Endothelial cell of umbilical vein (primary cell): ENCODE measurements around the gene SYN1. TPM values are rescaled to one million over a fixed set of nuclear protein-coding genes. Genes with fewer than 3 reads are reported as not detected.

ENCODE experiments used
- BruUV-seq: library from RNA; stranded (reverse); fragments of 400-500 nt; replicated peaks from 2 replicates; lab custom pipeline; 2021; lab: Mats Ljungman, UMichigan
- CTCF ChIA-PET: fragments of 300-600, 350-600 bp; sonication (Branson Sonifier 250); formaldehyde crosslinking; loops from one replicate; lab custom pipeline; 2021; ENCODE audit warnings: antibody characterized with exemption, inconsistent platforms; lab: Charles Lee
- POLR2A ChIA-PET: fragments of 300-600, 350-600 bp; sonication (Branson Sonifier 250); formaldehyde crosslinking; loops from one replicate; lab custom pipeline; 2021; ENCODE audit warnings: antibody characterized with exemption, inconsistent platforms; lab: Charles Lee
- DNase-seq: peaks from one replicate; pipeline ENCODE4 v3.0.0-alpha.2; 2011; ENCODE audit warnings: low read depth, low spot score
- FAIRE-seq: peaks from 2 replicates; lab custom pipeline; 2011; peaks lifted over from hg19 to GRCh38; lab: Jason Lieb, UNC
- H2AFZ ChIP-seq: 2 replicates; pipeline ENCODE4 v1.6.0; 2012; ENCODE audit warnings: low read depth, low read length, control low read depth, inconsistent platforms
- H3K27ac ChIP-seq: 2 replicates; pipeline ENCODE4 v1.5.1; 2011; ENCODE audit warnings: low read depth, mild to moderate bottlenecking, control low read depth, low read length, moderate library complexity; ENCODE audit not compliant: insufficient read depth
- H3K27me3 ChIP-seq, 2 experiments: 2 replicates each; pipeline versions ENCODE4 v1.6.0 to v1.6.1; 2011; ENCODE audit warnings: low read length in 2 of 2, mixed read lengths in 1 of 2; ENCODE audit not compliant: control insufficient read depth in 2 of 2, insufficient read depth in 2 of 2
- H3K36me3 ChIP-seq, 2 experiments: 2 replicates in 1 of 2; 3 replicates in 1 of 2; pipeline ENCODE4 v1.5.1; 2011; ENCODE audit warnings: low read length in 2 of 2, mild to moderate bottlenecking in 1 of 2, moderate library complexity in 1 of 2; ENCODE audit not compliant: control insufficient read depth in 2 of 2, insufficient read depth in 2 of 2; ENCODE audit errors: extremely low read depth in 1 of 2
- H3K4me1 ChIP-seq: 3 replicates; pipeline ENCODE4 v1.5.1; 2011; ENCODE audit warnings: mild to moderate bottlenecking, low read length; ENCODE audit not compliant: control insufficient read depth, insufficient read depth; ENCODE audit errors: extremely low read depth
- H3K4me2 ChIP-seq: 2 replicates; pipeline ENCODE4 v1.6.1; 2011; ENCODE audit warnings: low read length, control low read depth, mixed read lengths; ENCODE audit not compliant: insufficient read depth
- H3K4me3 ChIP-seq, 3 experiments: fragments of 200-600 bp in 1 of 3; sonication (generic), shearing (Covaris generic) in 1 of 3; replicated peaks in 1 of 3; 2 replicates each; pipeline ENCODE4 v1.5.1; 2011 to 2016; ENCODE audit warnings: control low read depth in 3 of 3, low read length in 3 of 3, mild to moderate bottlenecking in 2 of 3, inconsistent platforms in 1 of 3, low read depth in 1 of 3, moderate library complexity in 1 of 3; ENCODE audit not compliant: insufficient read depth in 1 of 3
- H3K79me2 ChIP-seq: 2 replicates; pipeline ENCODE4 v1.6.0; 2012; ENCODE audit warnings: low read length, inconsistent platforms; ENCODE audit not compliant: control insufficient read depth, insufficient read depth
- H3K9ac ChIP-seq: replicated peaks from 2 replicates; pipeline ENCODE3; 2011; ENCODE audit warnings: low read length, control low read depth; ENCODE audit not compliant: insufficient read depth; ENCODE audit errors: extremely low read depth
- H3K9me1 ChIP-seq: replicated peaks from 3 replicates; pipeline ENCODE4 v1.6.0; 2011; ENCODE audit warnings: mild to moderate bottlenecking, low read length; ENCODE audit not compliant: control insufficient read depth, insufficient read depth; ENCODE audit errors: extremely low read depth
- H3K9me3 ChIP-seq: replicated peaks from 2 replicates; pipeline ENCODE4 v1.5.1; 2012; ENCODE audit warnings: low read length, inconsistent platforms; ENCODE audit not compliant: control insufficient read depth, insufficient read depth
- H4K20me1 ChIP-seq: replicated peaks from 2 replicates; pipeline ENCODE3; 2011; ENCODE audit warnings: mild to moderate bottlenecking, low read length; ENCODE audit not compliant: control insufficient read depth, insufficient read depth; ENCODE audit errors: extremely low read depth
- CTCF ChIP-seq, 2 donors: IDR thresholded peaks; 1 replicate in 1 of 2; 2 replicates in 1 of 2; pipeline ENCODE4 v1.5.1; 2011; ENCODE audit warnings: low read length in 2 of 2, mild to moderate bottlenecking in 2 of 2, moderate library complexity in 2 of 2, control low read depth in 1 of 2, inconsistent platforms in 1 of 2, low read depth in 1 of 2; ENCODE audit not compliant: insufficient read depth in 1 of 2; ENCODE audit errors: extremely low read depth in 1 of 2
- EZH2 ChIP-seq: IDR thresholded peaks from 2 replicates; pipeline ENCODE4 v1.6.1; 2012; ENCODE audit warnings: borderline replicate concordance, low read depth, mild to moderate bottlenecking, moderate library complexity, low read length, inconsistent platforms; ENCODE audit not compliant: severe bottlenecking
- FOS ChIP-seq: IDR thresholded peaks from 2 replicates; pipeline ENCODE4 v1.6.1; 2011; ENCODE audit warnings: mild to moderate bottlenecking, low read length, moderate library complexity, borderline replicate concordance; ENCODE audit not compliant: insufficient read depth
- GATA2 ChIP-seq: IDR thresholded peaks from 2 replicates; pipeline ENCODE4 v1.7.0; 2011; ENCODE audit warnings: low read depth, mild to moderate bottlenecking, moderate library complexity, mixed read lengths, low read length; ENCODE audit not compliant: insufficient read length, insufficient read depth
- JUN ChIP-seq: IDR thresholded peaks from 2 replicates; pipeline ENCODE4 v1.6.1; 2011; ENCODE audit warnings: borderline replicate concordance, low read depth; ENCODE audit not compliant: insufficient read length, insufficient read depth
- MAX ChIP-seq: IDR thresholded peaks from 2 replicates; pipeline ENCODE4 v1.6.1; 2011; ENCODE audit not compliant: insufficient read depth, insufficient read length
- MYC ChIP-seq: IDR thresholded peaks from one replicate; pipeline ENCODE4 v1.6.1; 2011; ENCODE audit warnings: mild to moderate bottlenecking, low read depth, low read length
- POLR2A ChIP-seq: IDR thresholded peaks from 2 replicates; pipeline ENCODE4 v1.6.1; 2012; ENCODE audit warnings: low read depth, mild to moderate bottlenecking, control low read depth, low read length
- POLR2AphosphoS5 ChIP-seq: IDR thresholded peaks from 2 replicates; pipeline ENCODE4 v1.6.1; 2012; ENCODE audit warnings: low read depth, mild to moderate bottlenecking, control low read depth, low read length, moderate library complexity; ENCODE audit not compliant: insufficient read depth
- dilution Hi-C: fragments of 300-500 bp; cut with MboI; formaldehyde crosslinking; loops from one replicate; pipeline ENCODE4 v1.15.0; 2019; ENCODE audit warnings: low sequenced_read_pairs; ENCODE audit not compliant: extremely low pct_ligation_motif_present
- intact Hi-C: fragments of 100-400 bp; cut with micrococcal nuclease; formaldehyde crosslinking; loops from one replicate; pipeline ENCODE4 v1.10.0; 2022
- polyA plus RNA-seq, 4 experiments: library from polyadenylated mRNA; depleted of rRNA in 3 of 4; stranded (reverse) in 3 of 4; unstranded in 1 of 4; fragments of >200 nt; gene quantifications; 2 replicates each; pipeline versions ENCODE4 v1.2.1 to v1.2.3, GENCODE V29; 2011 to 2012; ENCODE audit warnings: missing spikeins in 1 of 4
- total RNA-seq: library from RNA; stranded (reverse); gene quantifications from 2 replicates; pipeline ENCODE4 v1.2.3, GENCODE V29; 2021

The SYN1 gene
- total and polyA plus RNA-seq, 2 donors (not counting 3 experiments of a cell fraction or from before 2014, with no cell fraction given): not detected

- POLR2A ChIA-PET: no interaction called here
- Histone ChIP-seq H2AFZ (no peak overlapping the region), H3K27ac (no peak overlapping the region), H3K9me3 (no peaks in the 10 kb centered on the region), H3K36me3 (peaks cover 0 to 2% of the 10 kb centered on the region in 2 experiments), H3K4me3 (no peak overlapping the region), H3K79me2 (peaks cover 3% of the 10 kb centered on the region), H3K27me3 (no peaks in the 10 kb centered on the region), H3K9ac (no peak overlapping the region), H3K9me1 (no peaks in the 10 kb centered on the region), H3K4me1 (peaks cover 28% of the 10 kb centered on the region), H3K4me2 (no peak overlapping the region), H4K20me1 (no peaks in the 10 kb centered on the region)
- no peak for DNase-seq
- dilution Hi-C loops: no loop called here
- TF ChIP-seq JUN: no peak
- TF ChIP-seq GATA2: no peak
- TF ChIP-seq FOS: no peak
- no peak for TF ChIP-seq MAX
- TF ChIP-seq POLR2AphosphoS5: no peak
- no peak for TF ChIP-seq MYC
- TF ChIP-seq POLR2A: no peak
- TF ChIP-seq EZH2: no peak
- TF ChIP-seq CTCF (IDR thresholded peaks at IDR 0.05; ENCODE audit: extremely low read depth in 1 of 2, insufficient read depth in 1 of 2, low read depth in 1 of 2, low read length in 2 of 2): no peak
- no TSS peak for BruUV-seq
- intact Hi-C loops: loop anchor here (5.0 kb wide), 1 partner anchor 53 kb away; no protein-coding TSS in a partner anchor
- CTCF ChIA-PET: no interaction called here
- FAIRE-seq: peak; percentile 81
Measured at GRCh38 chrX:47584714-47585113, 34.9 kb downstream of the SYN1 start.
